Measurements from ENCODE around the gene HMCN2.

The HMCN2 gene

GRCh38 chr9:130365323-130365721, 99.8 kb downstream of the HMCN2 start:
- no peak overlapping the region for H3K4me3 Mint-ChIP-seq
- DNase-seq (no peak), ATAC-seq (no peak)
- peaks cover 9% of the 10 kb centered on the region for H3K27me3 Mint-ChIP-seq
- peaks cover 11% of the 10 kb centered on the region for H3K4me1 Mint-ChIP-seq
- H3K9me3 Mint-ChIP-seq: peaks cover 10% of the 10 kb centered on the region
- H3K27ac Mint-ChIP-seq: no peak overlapping the region
- no peaks in the 10 kb centered on the region for H3K36me3 Mint-ChIP-seq (ENCODE audit: low read depth)

- Mint-ChIP-seq H3K9me3 (peaks cover 10% of the 10 kb centered on the region), H3K4me3 (no peak overlapping the region), H3K36me3 (ENCODE audit: low read depth) (no peaks in the 10 kb centered on the region), H3K27me3 (peaks cover 9% of the 10 kb centered on the region), H3K27ac (no peak overlapping the region), H3K4me1 (peaks cover 11% of the 10 kb centered on the region)
- ATAC-seq (no peak), DNase-seq (no peak)
These were observed 100.5 kb downstream of the HMCN2 start for GRCh38 chr9:130366072-130366471.

- peaks cover 10% of the 10 kb centered on the region for H3K9me3 Mint-ChIP-seq
- ATAC-seq (no peak), DNase-seq (no peak)
- peaks cover 11% of the 10 kb centered on the region for H3K4me1 Mint-ChIP-seq
- H3K4me3 Mint-ChIP-seq: no peak overlapping the region
- peaks cover 7% of the 10 kb centered on the region for H3K27me3 Mint-ChIP-seq
- H3K36me3 Mint-ChIP-seq (ENCODE audit: low read depth): no peaks in the 10 kb centered on the region
- H3K27ac Mint-ChIP-seq: no peak overlapping the region
These were observed 101.5 kb downstream of the HMCN2 start for GRCh38 chr9:130366888-130367550.

- peak overlapping the region; percentile 52 for H3K27ac Mint-ChIP-seq
These were observed 103.1 kb downstream of the HMCN2 start for GRCh38 chr9:130368631-130369103.

GRCh38 chr9:130370226-130370625, 104.7 kb downstream of the HMCN2 start:
- H3K27ac Mint-ChIP-seq: no peak overlapping the region
- no peaks in the 10 kb centered on the region for H3K36me3 Mint-ChIP-seq (ENCODE audit: low read depth)
- peaks cover 10% of the 10 kb centered on the region for H3K9me3 Mint-ChIP-seq
- no peak overlapping the region for H3K4me3 Mint-ChIP-seq
- no peak for ATAC-seq
- H3K4me1 Mint-ChIP-seq: peaks cover 11% of the 10 kb centered on the region
- H3K27me3 Mint-ChIP-seq: peaks cover 7% of the 10 kb centered on the region
- DNase-seq: no peak

More at GRCh38 chr9:130368631-130369103, 103.1 kb downstream of the HMCN2 start:
- H3K9me3 Mint-ChIP-seq: peaks cover 10% of the 10 kb centered on the region
- H3K27me3 Mint-ChIP-seq: peaks cover 7% of the 10 kb centered on the region
- H3K4me1 Mint-ChIP-seq: peaks cover 11% of the 10 kb centered on the region
- ATAC-seq: peak; percentile 75
- no peak overlapping the region for H3K4me3 Mint-ChIP-seq
- DNase-seq: peak; percentile 33
- H3K36me3 Mint-ChIP-seq (ENCODE audit: low read depth): no peaks in the 10 kb centered on the region

GRCh38 chr9:130371196-130371966, 105.8 kb downstream of the HMCN2 start:
- H3K36me3 Mint-ChIP-seq (ENCODE audit: low read depth): no peaks in the 10 kb centered on the region
- peaks cover 6% of the 10 kb centered on the region for H3K27me3 Mint-ChIP-seq
- no peak overlapping the region for H3K4me3 Mint-ChIP-seq
- DNase-seq (no peak), ATAC-seq (no peak)
- peaks cover 10% of the 10 kb centered on the region for H3K9me3 Mint-ChIP-seq
- peaks cover 11% of the 10 kb centered on the region for H3K4me1 Mint-ChIP-seq
- H3K27ac Mint-ChIP-seq: no peak overlapping the region

- no peak for DNase-seq
- Mint-ChIP-seq H3K4me1 (peaks cover 11% of the 10 kb centered on the region), H3K4me3 (no peak overlapping the region), H3K36me3 (ENCODE audit: low read depth) (no peaks in the 10 kb centered on the region), H3K27me3 (peaks cover 3% of the 10 kb centered on the region), H3K9me3 (peaks cover 8% of the 10 kb centered on the region), H3K27ac (no peak overlapping the region)
- no peak for ATAC-seq
These were observed 106.5 kb downstream of the HMCN2 start for GRCh38 chr9:130372057-130372456.

GRCh38 chr9:130373679-130374325, 108.2 kb downstream of the HMCN2 start:
- H3K27me3 Mint-ChIP-seq: peaks cover 2% of the 10 kb centered on the region
- ATAC-seq (no peak), DNase-seq (no peak)
- no peaks in the 10 kb centered on the region for H3K9me3 Mint-ChIP-seq
- H3K4me1 Mint-ChIP-seq: peaks cover under 1% of the 10 kb centered on the region
- no peak overlapping the region for H3K4me3 Mint-ChIP-seq
- no peak overlapping the region for H3K27ac Mint-ChIP-seq
- H3K36me3 Mint-ChIP-seq (ENCODE audit: low read depth): no peaks in the 10 kb centered on the region

GRCh38 chr9:130377612-130378011, 112.1 kb downstream of the HMCN2 start:
- H3K27ac Mint-ChIP-seq: no peak overlapping the region
- H3K36me3 Mint-ChIP-seq (ENCODE audit: low read depth): no peaks in the 10 kb centered on the region
- no peaks in the 10 kb centered on the region for H3K9me3 Mint-ChIP-seq
- no peaks in the 10 kb centered on the region for H3K4me1 Mint-ChIP-seq
- peaks cover 4% of the 10 kb centered on the region for H3K27me3 Mint-ChIP-seq
- H3K4me3 Mint-ChIP-seq: no peak overlapping the region
- DNase-seq: no peak
- ATAC-seq: no peak

GRCh38 chr9:130378875-130379648, 113.5 kb downstream of the HMCN2 start:
- no peaks in the 10 kb centered on the region for H3K4me1 Mint-ChIP-seq
- no peak overlapping the region for H3K27ac Mint-ChIP-seq
- H3K4me3 Mint-ChIP-seq: no peak overlapping the region
- DNase-seq (no peak), ATAC-seq (no peak)
- no peaks in the 10 kb centered on the region for H3K9me3 Mint-ChIP-seq
- peaks cover 2% of the 10 kb centered on the region for H3K27me3 Mint-ChIP-seq
- H3K36me3 Mint-ChIP-seq (ENCODE audit: low read depth): no peaks in the 10 kb centered on the region

GRCh38 chr9:130379649-130379970, 114.0 kb downstream of the HMCN2 start:
- Mint-ChIP-seq H3K4me3 (no peak overlapping the region), H3K9me3 (no peaks in the 10 kb centered on the region), H3K4me1 (no peaks in the 10 kb centered on the region), H3K27me3 (peaks cover 2% of the 10 kb centered on the region), H3K36me3 (ENCODE audit: low read depth) (no peaks in the 10 kb centered on the region), H3K27ac (no peak overlapping the region)
- DNase-seq: no peak
- no peak for ATAC-seq

- no peak for ATAC-seq
- Mint-ChIP-seq H3K36me3 (ENCODE audit: low read depth) (no peaks in the 10 kb centered on the region), H3K27me3 (peaks cover 3% of the 10 kb centered on the region), H3K9me3 (no peaks in the 10 kb centered on the region), H3K4me1 (no peaks in the 10 kb centered on the region), H3K4me3 (no peak overlapping the region), H3K27ac (no peak overlapping the region)
- DNase-seq: no peak
These were observed 115.4 kb downstream of the HMCN2 start for GRCh38 chr9:130380920-130381469.

GRCh38 chr9:130381660-130382059, 116.1 kb downstream of the HMCN2 start:
- Mint-ChIP-seq H3K27me3 (peaks cover 3% of the 10 kb centered on the region), H3K9me3 (no peaks in the 10 kb centered on the region), H3K4me1 (no peaks in the 10 kb centered on the region), H3K4me3 (no peak overlapping the region), H3K27ac (no peak overlapping the region), H3K36me3 (ENCODE audit: low read depth) (no peaks in the 10 kb centered on the region)
- no peak for DNase-seq
- ATAC-seq: no peak

GRCh38 chr9:130382096-130382495, 116.5 kb downstream of the HMCN2 start:
- ATAC-seq (no peak), DNase-seq (no peak)
- Mint-ChIP-seq H3K9me3 (no peaks in the 10 kb centered on the region), H3K4me1 (no peaks in the 10 kb centered on the region), H3K27me3 (peaks cover 3% of the 10 kb centered on the region), H3K4me3 (no peak overlapping the region), H3K36me3 (ENCODE audit: low read depth) (no peaks in the 10 kb centered on the region), H3K27ac (no peak overlapping the region)
